ENCODE measurements around the gene GTF2E1.
"Not testable (repeated sequence)": the region's sequence is repeated elsewhere in the genome, so short reads cannot be mapped to it uniquely, and the experiment has no call there.

GTF2E1 gene

DNA sequence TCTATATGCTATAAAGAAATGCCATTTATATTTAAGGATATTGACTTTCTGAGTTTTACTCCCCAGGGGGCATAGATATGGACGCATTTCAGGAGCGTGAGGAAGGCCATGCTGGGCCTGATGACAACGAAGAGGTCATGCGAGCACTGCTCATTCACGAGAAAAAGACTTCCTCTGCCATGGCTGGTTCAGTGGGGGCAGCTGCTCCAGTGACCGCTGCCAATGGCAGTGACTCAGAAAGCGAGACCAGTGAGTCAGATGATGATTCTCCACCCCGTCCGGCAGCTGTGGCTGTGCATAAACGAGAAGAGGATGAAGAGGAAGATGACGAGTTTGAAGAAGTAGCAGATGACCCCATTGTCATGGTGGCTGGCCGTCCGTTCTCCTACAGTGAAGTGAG is 38.4 kb downstream of the GTF2E1 start:
- FAIRE-seq = peak; percentile 75
- TF ChIP-seq TAF1 (IDR thresholded peaks at IDR 0.05; ENCODE audit: borderline replicate concordance, low read depth, low read length) (no peak), POLR2AphosphoS5 (IDR thresholded peaks at IDR 0.05; ENCODE audit: low read depth, low read length) (peak; percentile 50; the same call in 1 of the 2 replicates), POLR2A (IDR thresholded peaks at IDR 0.05; ENCODE audit: low read depth, low read length) (0 out of 2 replicates have a peak, but pooled peaks have one; percentile 33)
- DNase-seq (ENCODE audit: insufficient read length) = peak; percentile 9

GRCh38 chr3:120785832-120786231 is 43.3 kb downstream of the GTF2E1 start:
- not testable (repeated sequence) for FAIRE-seq; DNase-seq (ENCODE audit: insufficient read length)

- TF ChIP-seq POLR2AphosphoS5 (IDR thresholded peaks at IDR 0.05; ENCODE audit: low read depth, low read length) = no peak
- no peak for TF ChIP-seq TAF1 (IDR thresholded peaks at IDR 0.05; ENCODE audit: borderline replicate concordance, low read depth, low read length)
- no peak for TF ChIP-seq POLR2A (IDR thresholded peaks at IDR 0.05; ENCODE audit: low read depth, low read length)
- no peak for FAIRE-seq
- no peak for DNase-seq (ENCODE audit: insufficient read length)
Observed at GRCh38 chr3:120791010-120791409, 48.5 kb downstream of the GTF2E1 start.

- FAIRE-seq = no peak
- no peak for TF ChIP-seq POLR2A (IDR thresholded peaks at IDR 0.05; ENCODE audit: low read depth, low read length)
- no peak for TF ChIP-seq POLR2AphosphoS5 (IDR thresholded peaks at IDR 0.05; ENCODE audit: low read depth, low read length)
- TF ChIP-seq TAF1 (IDR thresholded peaks at IDR 0.05; ENCODE audit: borderline replicate concordance, low read depth, low read length) = no peak
- no peak for DNase-seq (ENCODE audit: insufficient read length)
Observed at GRCh38 chr3:120791913-120792312, 49.4 kb downstream of the GTF2E1 start.

GRCh38 chr3:120793601-120794000 is 51.1 kb downstream of the GTF2E1 start:
- no peak for FAIRE-seq
- no peak for DNase-seq (ENCODE audit: insufficient read length)

DNA sequence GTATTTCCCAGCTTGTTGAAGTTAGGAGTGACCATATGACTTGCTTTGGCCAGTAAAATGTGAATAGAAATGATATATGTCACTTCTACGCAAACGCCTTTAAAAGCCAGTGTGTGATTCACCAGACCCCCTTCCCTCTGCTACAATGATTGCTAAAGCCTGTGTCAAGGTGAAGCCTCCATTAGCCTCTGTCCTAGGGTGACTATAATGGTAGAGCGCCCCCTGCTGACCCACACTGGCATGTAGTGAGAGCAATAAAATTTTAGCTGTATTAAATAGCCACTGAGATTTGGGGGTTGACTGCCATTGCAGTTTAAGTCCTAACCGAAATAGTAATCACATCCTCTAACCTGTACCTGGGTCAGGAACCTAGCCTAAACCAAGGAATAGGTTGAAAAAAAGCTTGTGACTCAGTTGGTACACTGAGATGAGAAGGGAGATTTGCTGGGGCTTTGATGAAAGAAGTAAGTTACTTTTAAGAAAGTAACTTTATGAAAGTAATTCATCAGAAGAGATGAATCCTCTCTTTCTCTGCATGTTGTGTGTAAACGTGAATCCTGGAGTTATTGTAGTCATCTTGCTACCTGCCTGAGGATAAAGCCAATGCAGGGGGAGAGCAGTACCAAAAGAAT is 52.6 kb downstream of the GTF2E1 start:
- TF ChIP-seq POLR2AphosphoS5 (IDR thresholded peaks at IDR 0.05; ENCODE audit: low read depth, low read length) = no peak
- TF ChIP-seq TAF1 (IDR thresholded peaks at IDR 0.05; ENCODE audit: borderline replicate concordance, low read depth, low read length) = no peak
- no peak for TF ChIP-seq POLR2A (IDR thresholded peaks at IDR 0.05; ENCODE audit: low read depth, low read length)
- DNase-seq (ENCODE audit: insufficient read length) (peak; percentile 9), FAIRE-seq (peak; percentile 92)

More at GRCh38 chr3:120793601-120794000, 51.1 kb downstream of the GTF2E1 start:
- no peak for TF ChIP-seq POLR2A (IDR thresholded peaks at IDR 0.05; ENCODE audit: low read depth, low read length)
- TF ChIP-seq TAF1 (IDR thresholded peaks at IDR 0.05; ENCODE audit: borderline replicate concordance, low read depth, low read length) = no peak

DNA sequence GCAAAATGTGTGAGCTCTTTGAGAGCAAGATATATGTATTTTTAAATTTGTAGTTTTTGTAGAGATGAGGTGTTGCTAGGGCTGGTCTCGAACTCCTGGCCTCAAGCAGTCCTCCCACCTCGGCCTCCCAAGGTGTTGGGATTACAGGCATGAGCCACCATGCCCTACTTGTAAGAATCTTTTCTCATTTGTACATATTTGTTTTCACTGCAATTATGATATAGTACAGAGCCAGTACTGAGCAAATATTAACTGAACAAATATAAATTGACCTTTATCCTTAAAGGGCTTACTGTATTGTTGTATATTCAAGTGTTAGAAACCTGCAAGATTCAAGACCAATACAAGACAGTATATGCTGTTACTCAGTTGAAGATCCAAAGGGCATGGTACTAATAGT is 53.4 kb downstream of the GTF2E1 start:
- TF ChIP-seq TAF1 (IDR thresholded peaks at IDR 0.05; ENCODE audit: borderline replicate concordance, low read depth, low read length) (no peak), POLR2AphosphoS5 (IDR thresholded peaks at IDR 0.05; ENCODE audit: low read depth, low read length) (no peak), POLR2A (IDR thresholded peaks at IDR 0.05; ENCODE audit: low read depth, low read length) (no peak)
- FAIRE-seq (no peak), DNase-seq (ENCODE audit: insufficient read length) (no peak)

GRCh38 chr3:120796976-120797375 is 54.4 kb downstream of the GTF2E1 start:
- FAIRE-seq = no peak
- TF ChIP-seq POLR2AphosphoS5 (IDR thresholded peaks at IDR 0.05; ENCODE audit: low read depth, low read length) (no peak), POLR2A (IDR thresholded peaks at IDR 0.05; ENCODE audit: low read depth, low read length) (no peak), TAF1 (IDR thresholded peaks at IDR 0.05; ENCODE audit: borderline replicate concordance, low read depth, low read length) (no peak)
- DNase-seq (ENCODE audit: insufficient read length) = no peak

DNA sequence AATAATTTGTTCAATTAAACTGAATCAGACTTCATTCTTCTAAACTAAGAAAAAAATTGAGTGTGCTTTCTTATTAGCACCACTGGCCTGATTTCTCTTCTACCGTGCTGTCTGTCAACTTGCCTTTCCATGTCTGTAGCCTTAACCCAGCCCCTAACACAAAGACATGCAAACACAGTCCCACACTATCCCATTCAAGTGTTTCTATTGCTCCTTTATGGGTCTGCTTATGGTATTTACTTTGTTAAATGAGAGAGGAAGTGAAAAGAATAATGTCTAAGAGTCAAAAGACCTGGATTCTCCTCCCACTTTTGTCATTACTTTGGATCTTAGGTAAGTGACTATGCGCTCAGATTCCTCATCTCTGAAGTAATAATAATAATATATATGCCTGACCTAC is 55.3 kb downstream of the GTF2E1 start:
- DNase-seq (ENCODE audit: insufficient read length) (no peak), FAIRE-seq (no peak)
- no peak for TF ChIP-seq POLR2AphosphoS5 (IDR thresholded peaks at IDR 0.05; ENCODE audit: low read depth, low read length)
- no peak for TF ChIP-seq POLR2A (IDR thresholded peaks at IDR 0.05; ENCODE audit: low read depth, low read length)
- no peak for TF ChIP-seq TAF1 (IDR thresholded peaks at IDR 0.05; ENCODE audit: borderline replicate concordance, low read depth, low read length)

- no peak for TF ChIP-seq TAF1 (IDR thresholded peaks at IDR 0.05; ENCODE audit: borderline replicate concordance, low read depth, low read length)
- DNase-seq (ENCODE audit: insufficient read length) (no peak), FAIRE-seq (no peak)
Observed at GRCh38 chr3:120798346-120798745, 55.8 kb downstream of the GTF2E1 start.

DNA sequence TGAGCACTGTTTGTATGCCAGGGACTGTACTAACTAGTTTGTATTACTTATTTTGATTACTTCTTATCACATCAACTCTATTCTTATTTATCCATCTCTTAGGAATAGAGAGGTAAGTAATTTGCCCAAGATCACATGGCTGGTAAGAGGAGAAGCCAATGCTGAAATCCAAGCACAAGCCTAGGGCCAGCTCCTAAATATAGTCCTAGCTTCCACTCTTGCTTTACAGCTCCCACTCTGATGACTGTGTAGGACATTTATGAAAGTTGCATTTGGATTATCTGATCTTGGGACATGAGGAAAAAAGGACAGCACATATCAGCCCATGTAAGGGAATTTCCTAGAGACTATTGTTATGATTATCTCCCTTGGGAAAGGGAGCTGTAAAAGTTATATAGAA is 58.1 kb downstream of the GTF2E1 start:
- FAIRE-seq = no peak
- TF ChIP-seq POLR2A (IDR thresholded peaks at IDR 0.05; ENCODE audit: low read depth, low read length) (no peak), TAF1 (IDR thresholded peaks at IDR 0.05; ENCODE audit: borderline replicate concordance, low read depth, low read length) (no peak), POLR2AphosphoS5 (IDR thresholded peaks at IDR 0.05; ENCODE audit: low read depth, low read length) (no peak)
- no peak for DNase-seq (ENCODE audit: insufficient read length)

DNA sequence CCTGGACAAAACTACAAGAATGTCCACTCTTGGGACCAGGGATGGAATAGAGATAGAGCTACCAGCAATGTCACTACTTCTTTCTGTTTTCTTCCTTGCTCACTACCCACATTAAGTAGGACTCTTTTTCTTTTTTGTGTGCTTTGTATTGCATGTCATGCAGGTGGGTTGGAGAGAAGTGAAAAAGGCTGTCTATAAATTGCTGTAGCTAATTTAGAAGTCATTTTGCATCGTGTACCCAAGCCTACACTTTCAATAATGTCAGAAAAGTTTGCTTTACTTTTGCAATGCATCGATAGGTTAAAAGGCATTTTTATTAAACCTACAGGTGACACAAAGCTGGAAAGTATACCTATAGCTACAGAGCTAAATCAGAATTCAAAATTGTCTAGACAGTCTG is 58.9 kb downstream of the GTF2E1 start:
- TF ChIP-seq POLR2A (IDR thresholded peaks at IDR 0.05; ENCODE audit: low read depth, low read length) (no peak), POLR2AphosphoS5 (IDR thresholded peaks at IDR 0.05; ENCODE audit: low read depth, low read length) (no peak), TAF1 (IDR thresholded peaks at IDR 0.05; ENCODE audit: borderline replicate concordance, low read depth, low read length) (no peak)
- no peak for DNase-seq (ENCODE audit: insufficient read length)
- no peak for FAIRE-seq

DNA sequence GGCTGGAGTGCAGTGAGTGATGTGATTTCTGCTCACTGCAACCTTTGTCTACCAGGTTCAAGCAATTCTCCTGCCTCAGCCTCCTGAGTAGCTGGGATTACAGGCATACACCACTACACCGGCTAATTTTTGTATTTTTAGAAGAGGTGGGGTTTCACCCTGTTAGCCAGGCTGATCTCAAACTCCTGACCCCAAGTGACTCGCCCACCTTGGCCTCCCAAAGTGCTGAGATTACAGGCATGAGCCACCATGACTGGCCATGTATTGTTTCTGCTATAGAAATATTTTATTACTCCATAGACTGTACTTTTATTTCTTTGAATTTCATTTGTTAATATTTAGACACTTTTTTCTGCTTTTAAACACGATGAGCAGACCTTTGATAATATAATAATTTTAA is 60.4 kb downstream of the GTF2E1 start:
- FAIRE-seq (no peak), DNase-seq (ENCODE audit: insufficient read length) (no peak)
- TF ChIP-seq POLR2AphosphoS5 (IDR thresholded peaks at IDR 0.05; ENCODE audit: low read depth, low read length) = no peak
- TF ChIP-seq POLR2A (IDR thresholded peaks at IDR 0.05; ENCODE audit: low read depth, low read length) = no peak
- no peak for TF ChIP-seq TAF1 (IDR thresholded peaks at IDR 0.05; ENCODE audit: borderline replicate concordance, low read depth, low read length)

All from GM12892 (cell line).